ENCODE results near the gene RAD9A.
A peak's percentile ranks its signal among the peaks of the same experiment; 100 is the strongest.

The RAD9A gene

DNA sequence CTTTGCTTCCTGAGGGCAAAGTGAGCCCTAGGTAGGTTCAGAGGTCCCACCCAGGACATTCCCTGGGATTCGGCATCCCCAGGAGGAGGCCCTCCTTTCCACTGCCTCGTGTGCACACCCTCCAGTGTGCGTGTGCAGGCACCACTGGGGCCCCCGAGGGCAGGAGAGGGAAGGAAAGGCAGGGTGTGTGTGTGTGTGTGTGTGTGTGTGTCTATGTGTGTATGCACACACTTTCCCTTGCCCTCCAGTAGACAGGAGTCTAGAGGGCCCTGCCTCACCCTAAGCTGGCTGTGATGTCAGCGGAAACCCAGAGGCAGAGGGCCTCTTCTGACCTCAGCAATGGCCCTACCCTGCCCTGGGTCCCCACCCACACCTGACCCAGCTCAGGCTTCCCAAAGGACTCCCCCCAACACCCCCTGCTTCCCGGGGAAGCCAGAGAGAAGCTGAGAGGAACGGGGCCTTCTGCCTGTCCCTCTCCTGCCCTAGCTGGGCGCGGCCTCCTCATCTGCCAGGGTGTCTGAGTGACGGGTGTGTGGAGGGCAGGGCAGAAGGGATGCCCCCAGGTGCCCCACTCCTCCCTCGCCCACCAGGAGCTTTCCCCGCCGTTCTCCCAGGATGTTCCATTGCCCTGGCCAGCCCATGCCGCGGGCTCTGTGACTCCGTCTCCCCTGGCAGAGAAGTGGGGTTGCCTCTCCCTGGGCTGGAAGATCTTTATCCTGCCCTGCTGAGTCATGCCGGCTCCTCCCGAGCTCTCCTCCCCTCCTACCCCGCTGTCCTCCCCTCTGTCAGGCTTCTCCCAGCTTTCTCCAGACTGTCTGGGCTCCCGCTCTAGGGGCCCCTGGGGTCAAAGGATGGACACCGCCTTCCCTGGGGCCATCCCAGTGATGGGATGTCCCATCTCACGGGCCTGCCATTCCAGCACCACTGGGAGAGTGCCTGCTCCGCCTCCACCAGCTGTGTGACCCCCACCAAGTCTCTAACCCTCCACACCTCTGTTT is 12.4 kb upstream of the RAD9A start:
- TF ChIP-seq, protein P1, sequence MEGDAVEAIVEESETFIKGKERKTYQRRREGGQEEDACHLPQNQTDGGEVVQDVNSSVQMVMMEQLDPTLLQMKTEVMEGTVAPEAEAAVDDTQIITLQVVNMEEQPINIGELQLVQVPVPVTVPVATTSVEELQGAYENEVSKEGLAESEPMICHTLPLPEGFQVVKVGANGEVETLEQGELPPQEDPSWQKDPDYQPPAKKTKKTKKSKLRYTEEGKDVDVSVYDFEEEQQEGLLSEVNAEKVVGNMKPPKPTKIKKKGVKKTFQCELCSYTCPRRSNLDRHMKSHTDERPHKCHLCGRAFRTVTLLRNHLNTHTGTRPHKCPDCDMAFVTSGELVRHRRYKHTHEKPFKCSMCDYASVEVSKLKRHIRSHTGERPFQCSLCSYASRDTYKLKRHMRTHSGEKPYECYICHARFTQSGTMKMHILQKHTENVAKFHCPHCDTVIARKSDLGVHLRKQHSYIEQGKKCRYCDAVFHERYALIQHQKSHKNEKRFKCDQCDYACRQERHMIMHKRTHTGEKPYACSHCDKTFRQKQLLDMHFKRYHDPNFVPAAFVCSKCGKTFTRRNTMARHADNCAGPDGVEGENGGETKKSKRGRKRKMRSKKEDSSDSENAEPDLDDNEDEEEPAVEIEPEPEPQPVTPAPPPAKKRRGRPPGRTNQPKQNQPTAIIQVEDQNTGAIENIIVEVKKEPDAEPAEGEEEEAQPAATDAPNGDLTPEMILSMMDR (conservative IDR thresholded peaks at IDR 0.05) = no peak

DNA sequence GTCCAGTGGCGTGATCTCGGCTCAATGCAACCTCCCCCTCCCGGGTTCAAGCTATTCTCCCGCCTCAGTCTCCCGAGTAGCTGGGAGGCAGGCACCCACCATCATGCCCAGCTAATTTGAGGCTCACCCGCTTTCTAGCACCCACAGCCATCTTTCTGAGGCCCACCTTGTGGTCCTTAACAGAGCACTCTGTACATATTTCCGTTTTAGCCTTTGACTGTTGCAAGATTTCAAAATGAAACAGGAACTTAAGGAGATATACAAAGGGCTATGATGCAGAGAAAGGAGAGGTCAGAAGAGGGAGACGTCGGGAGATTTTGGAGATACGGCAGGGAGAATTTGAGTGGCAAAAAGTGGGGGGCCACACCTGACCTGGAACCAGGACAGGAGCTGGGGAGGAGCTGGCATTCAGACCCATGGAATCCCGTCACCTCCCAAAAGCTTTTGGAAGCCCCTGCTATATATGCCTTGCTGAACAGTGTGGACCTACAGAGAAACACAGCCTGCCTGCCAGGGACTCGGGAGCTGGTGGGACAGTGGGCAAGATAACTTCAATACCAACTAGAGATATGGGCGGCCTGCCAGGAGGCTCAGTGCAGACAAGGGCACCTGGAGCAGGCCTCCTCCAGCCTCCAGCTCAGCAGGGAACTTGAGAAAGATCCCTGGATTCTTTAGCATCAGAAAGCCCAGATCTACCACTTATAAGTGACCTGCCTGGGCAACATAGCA is 10.4 kb upstream of the RAD9A start:
- TF ChIP-seq, protein P1 (conservative IDR thresholded peaks at IDR 0.05) = no peak
- no peak overlapping the region for H3K27ac ChIP-seq

More for the DNA sequence above, 12.4 kb upstream of the RAD9A start:
- no peak overlapping the region for H3K27ac ChIP-seq

DNA sequence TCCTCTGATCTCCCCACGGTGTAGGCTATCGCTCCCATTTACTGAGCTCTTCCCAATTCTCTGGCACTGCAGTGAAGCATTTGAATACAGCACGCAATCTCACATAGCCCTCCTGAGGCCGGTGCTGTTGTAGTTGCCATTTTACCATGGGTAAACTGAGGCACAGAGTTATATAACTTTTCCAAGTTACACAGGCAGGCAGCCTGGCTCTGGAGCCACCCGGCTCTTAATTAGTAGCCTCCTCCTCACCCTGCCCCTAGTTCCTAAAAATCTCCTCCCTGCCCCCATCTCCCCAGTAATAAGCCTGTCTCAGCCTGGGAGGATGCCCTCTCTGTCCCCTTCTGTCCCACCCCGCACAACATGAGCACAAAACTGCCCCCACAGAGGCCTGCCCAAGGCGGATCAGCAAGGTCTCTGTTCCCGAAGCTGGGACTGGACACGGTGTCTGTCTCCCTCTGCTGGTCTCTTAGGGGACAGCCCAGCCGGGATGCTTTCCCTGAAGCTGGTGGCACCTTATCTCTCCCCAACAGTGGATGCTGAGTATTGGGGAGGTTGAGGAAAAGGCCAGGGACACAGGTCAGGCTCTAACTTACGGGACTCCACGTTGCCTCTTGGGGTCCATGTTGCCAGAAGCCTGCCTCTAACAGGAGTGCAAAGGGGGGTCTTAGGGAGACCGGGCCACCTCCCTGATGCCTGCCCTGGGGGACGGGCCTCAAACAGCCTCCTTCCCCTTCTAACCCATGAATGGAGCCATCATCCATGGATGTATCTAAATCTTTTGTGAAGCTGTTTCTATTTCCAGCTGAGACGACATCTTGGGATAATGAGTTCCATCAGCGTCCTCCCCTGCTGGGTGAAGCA is 9.3 kb upstream of the RAD9A start:
- TF ChIP-seq, protein P1 (conservative IDR thresholded peaks at IDR 0.05) = peak; percentile 100
- H3K27ac ChIP-seq = no peak overlapping the region

DNA sequence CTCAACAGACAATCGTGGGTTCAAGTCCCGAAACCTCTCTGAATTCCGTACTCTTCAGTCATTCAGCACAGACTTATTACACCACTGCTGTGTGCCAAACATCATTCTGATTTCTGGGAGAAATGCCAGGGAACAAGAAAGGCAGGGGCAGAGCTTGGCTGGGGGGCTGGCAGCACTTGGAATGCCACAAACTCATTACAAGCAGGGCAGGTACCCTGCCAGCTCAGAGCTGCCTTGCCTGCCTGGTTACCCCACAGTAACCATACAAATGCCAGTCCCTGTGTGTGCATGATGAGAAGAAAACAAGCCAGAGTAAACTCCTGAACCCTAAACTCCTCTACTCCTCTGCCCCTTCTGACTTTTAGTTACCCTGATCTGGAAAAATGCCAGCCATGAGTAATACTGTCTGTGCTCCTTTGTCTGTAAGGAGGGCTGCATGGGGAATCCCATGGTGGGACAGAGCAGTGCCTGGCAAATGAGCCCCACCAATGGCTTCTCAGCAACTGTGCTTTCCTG is 6.9 kb upstream of the RAD9A start:
- TF ChIP-seq, protein P1 (conservative IDR thresholded peaks at IDR 0.05) = no peak
- H3K27ac ChIP-seq = no peak overlapping the region

DNA sequence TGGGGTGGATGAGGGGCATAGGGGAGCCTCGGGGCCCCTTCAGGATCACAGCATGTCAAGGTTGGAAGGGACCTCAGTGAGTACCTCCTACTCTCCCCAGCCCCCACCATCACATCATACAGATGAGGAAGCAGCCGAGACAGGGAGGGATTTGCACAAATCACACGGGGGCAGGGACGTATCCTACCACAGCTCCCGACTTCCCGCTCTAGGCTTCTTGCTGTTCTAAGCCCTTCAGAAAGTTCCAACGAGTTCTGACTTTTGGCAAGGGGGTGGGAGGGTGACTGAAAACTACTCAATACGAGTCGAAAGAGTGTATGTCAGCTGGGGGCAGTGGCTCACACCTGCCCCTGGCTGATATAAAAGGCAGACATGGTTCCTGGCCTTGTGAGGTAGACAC is 4.7 kb upstream of the RAD9A start:
- TF ChIP-seq, protein P1 (conservative IDR thresholded peaks at IDR 0.05) = no peak
- no peak overlapping the region for H3K27ac ChIP-seq

DNA sequence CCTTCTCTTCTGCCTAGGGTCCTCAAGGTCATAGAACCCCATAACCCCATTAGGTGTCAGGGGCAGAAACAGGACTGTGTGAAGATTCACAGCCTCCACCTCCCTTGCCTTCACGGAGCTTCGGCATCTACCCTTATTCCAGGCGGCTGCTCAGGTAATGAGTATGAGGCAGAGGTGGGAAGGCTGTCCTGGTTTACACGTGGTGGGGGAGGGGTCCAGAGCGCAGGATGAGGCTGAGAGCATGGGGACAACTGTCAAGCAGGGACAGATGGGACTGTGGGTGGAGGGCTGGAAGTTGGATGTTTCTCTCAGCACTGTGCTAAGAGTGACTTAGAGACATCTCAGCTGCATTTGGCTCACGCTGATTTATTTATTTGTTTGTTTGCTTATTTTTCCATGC is 4.3 kb upstream of the RAD9A start:
- TF ChIP-seq, protein P1 (conservative IDR thresholded peaks at IDR 0.05) = no peak

More for the DNA sequence above, 4.3 kb upstream of the RAD9A start:
- no peak overlapping the region for H3K27ac ChIP-seq

Measured in VCaP (cell line).